Measurements from ENCODE around the gene SLC16A1.
"Not testable (repeated sequence)": the region's sequence is repeated elsewhere in the genome, so short reads cannot be mapped to it uniquely, and the experiment has no call there.

Gene SLC16A1

GRCh38 chr1:112975336-112975735 is 19.3 kb upstream of the SLC16A1 start:
- TF ChIP-seq POLR2A (IDR thresholded peaks at IDR 0.05; ENCODE audit: low read depth, low read length) (no peak), PAX5 (IDR thresholded peaks at IDR 0.05; ENCODE audit: insufficient read depth, low read length, severe bottlenecking) (no peak), POLR2AphosphoS5 (IDR thresholded peaks at IDR 0.05; ENCODE audit: low read depth, low read length) (no peak), POU2F2 (IDR thresholded peaks at IDR 0.05; ENCODE audit: low read depth, low read length) (no peak), TAF1 (IDR thresholded peaks at IDR 0.05; ENCODE audit: low read depth, low read length) (no peak), SPI1 (IDR thresholded peaks at IDR 0.05; ENCODE audit: low read depth, low read length) (no peak)
- FAIRE-seq (no peak), DNase-seq (ENCODE audit: insufficient read length, low spot score) (no peak)

DNA sequence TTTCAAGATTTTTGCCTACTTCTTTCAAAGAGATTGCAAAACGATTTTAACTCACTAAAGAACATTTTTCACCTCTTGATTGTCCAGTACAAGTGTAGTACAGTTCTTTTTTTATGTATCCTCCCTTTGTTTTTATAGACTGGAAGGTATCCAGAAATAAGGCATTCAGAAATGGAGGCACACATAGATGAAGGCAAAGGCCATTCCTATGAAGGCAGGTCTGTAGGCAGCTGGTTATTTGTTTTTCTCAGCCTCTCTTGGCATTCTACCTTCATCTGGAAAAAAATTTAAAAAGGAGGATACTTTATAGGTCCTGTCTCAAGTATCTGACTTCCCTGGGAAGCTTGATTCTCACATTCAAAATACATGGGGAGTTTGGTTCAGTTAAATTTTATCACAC is 18.6 kb upstream of the SLC16A1 start:
- no peak for TF ChIP-seq TAF1 (IDR thresholded peaks at IDR 0.05; ENCODE audit: low read depth, low read length)
- TF ChIP-seq POLR2AphosphoS5 (IDR thresholded peaks at IDR 0.05; ENCODE audit: low read depth, low read length), result no peak
- no peak for TF ChIP-seq PAX5 (IDR thresholded peaks at IDR 0.05; ENCODE audit: insufficient read depth, low read length, severe bottlenecking)
- TF ChIP-seq SPI1 (IDR thresholded peaks at IDR 0.05; ENCODE audit: low read depth, low read length), result no peak
- DNase-seq (ENCODE audit: insufficient read length, low spot score), result no peak
- no peak for FAIRE-seq

DNA sequence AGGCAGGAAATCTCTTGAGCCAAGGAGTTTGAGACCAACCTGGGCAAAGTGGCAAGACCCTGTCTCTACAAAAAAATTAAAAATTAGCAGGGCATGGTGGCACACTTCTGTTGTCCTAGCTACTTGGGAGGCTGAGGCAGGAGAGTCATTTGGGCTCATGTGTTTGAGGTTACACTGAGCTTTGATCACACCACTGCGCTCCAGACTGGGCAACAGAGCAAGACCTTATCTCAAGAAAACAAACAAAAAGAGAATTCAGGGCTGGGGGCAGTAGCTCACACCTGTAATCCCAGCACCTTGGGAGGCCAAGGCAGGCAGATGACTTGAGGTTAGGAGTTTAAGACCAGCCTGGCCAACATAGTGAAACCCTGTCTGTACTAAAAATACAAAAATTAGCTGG is 17.8 kb upstream of the SLC16A1 start:
- FAIRE-seq (no peak), DNase-seq (ENCODE audit: insufficient read length, low spot score) (no peak)
- TF ChIP-seq SPI1 (IDR thresholded peaks at IDR 0.05; ENCODE audit: low read depth, low read length) (no peak), PAX5 (IDR thresholded peaks at IDR 0.05; ENCODE audit: insufficient read depth, low read length, severe bottlenecking) (no peak)

GRCh38 chr1:112971006-112971405 is 15.0 kb upstream of the SLC16A1 start:
- TF ChIP-seq POU2F2 (IDR thresholded peaks at IDR 0.05; ENCODE audit: low read depth, low read length) (no peak), SPI1 (IDR thresholded peaks at IDR 0.05; ENCODE audit: low read depth, low read length) (no peak), POLR2AphosphoS5 (IDR thresholded peaks at IDR 0.05; ENCODE audit: low read depth, low read length) (no peak), PAX5 (IDR thresholded peaks at IDR 0.05; ENCODE audit: insufficient read depth, low read length, severe bottlenecking) (no peak), TAF1 (IDR thresholded peaks at IDR 0.05; ENCODE audit: low read depth, low read length) (no peak), POLR2A (IDR thresholded peaks at IDR 0.05; ENCODE audit: low read depth, low read length) (no peak)
- DNase-seq (ENCODE audit: insufficient read length, low spot score), result no peak
- FAIRE-seq, result no peak

GRCh38 chr1:112964347-112964746 is 8.4 kb upstream of the SLC16A1 start:
- FAIRE-seq (no peak), DNase-seq (ENCODE audit: insufficient read length, low spot score) (no peak)
- TF ChIP-seq POU2F2 (IDR thresholded peaks at IDR 0.05; ENCODE audit: low read depth, low read length) (no peak), POLR2A (IDR thresholded peaks at IDR 0.05; ENCODE audit: low read depth, low read length) (no peak), PAX5 (IDR thresholded peaks at IDR 0.05; ENCODE audit: insufficient read depth, low read length, severe bottlenecking) (no peak), POLR2AphosphoS5 (IDR thresholded peaks at IDR 0.05; ENCODE audit: low read depth, low read length) (no peak), SPI1 (IDR thresholded peaks at IDR 0.05; ENCODE audit: low read depth, low read length) (no peak), TAF1 (IDR thresholded peaks at IDR 0.05; ENCODE audit: low read depth, low read length) (no peak)

- FAIRE-seq (no peak), DNase-seq (ENCODE audit: insufficient read length, low spot score) (no peak)
- TF ChIP-seq POLR2A (IDR thresholded peaks at IDR 0.05; ENCODE audit: low read depth, low read length) (no peak), SPI1 (IDR thresholded peaks at IDR 0.05; ENCODE audit: low read depth, low read length) (no peak), POU2F2 (IDR thresholded peaks at IDR 0.05; ENCODE audit: low read depth, low read length) (no peak), PAX5 (IDR thresholded peaks at IDR 0.05; ENCODE audit: insufficient read depth, low read length, severe bottlenecking) (no peak), TAF1 (IDR thresholded peaks at IDR 0.05; ENCODE audit: low read depth, low read length) (no peak), POLR2AphosphoS5 (IDR thresholded peaks at IDR 0.05; ENCODE audit: low read depth, low read length) (no peak)
Observed at GRCh38 chr1:112961072-112961471, 5.1 kb upstream of the SLC16A1 start.

- no peak for DNase-seq (ENCODE audit: insufficient read length, low spot score)
- no peak for TF ChIP-seq POU2F2 (IDR thresholded peaks at IDR 0.05; ENCODE audit: low read depth, low read length)
- TF ChIP-seq TAF1 (IDR thresholded peaks at IDR 0.05; ENCODE audit: low read depth, low read length), result no peak
- no peak for TF ChIP-seq PAX5 (IDR thresholded peaks at IDR 0.05; ENCODE audit: insufficient read depth, low read length, severe bottlenecking)
- no peak for TF ChIP-seq SPI1 (IDR thresholded peaks at IDR 0.05; ENCODE audit: low read depth, low read length)
- TF ChIP-seq POLR2A (IDR thresholded peaks at IDR 0.05; ENCODE audit: low read depth, low read length), result no peak
- TF ChIP-seq POLR2AphosphoS5 (IDR thresholded peaks at IDR 0.05; ENCODE audit: low read depth, low read length), result no peak
- no peak for FAIRE-seq
Observed at GRCh38 chr1:112960384-112960783, 4.4 kb upstream of the SLC16A1 start.

- FAIRE-seq, result not testable (repeated sequence)
Observed at GRCh38 chr1:112958236-112958635, 2.2 kb upstream of the SLC16A1 start.

DNA sequence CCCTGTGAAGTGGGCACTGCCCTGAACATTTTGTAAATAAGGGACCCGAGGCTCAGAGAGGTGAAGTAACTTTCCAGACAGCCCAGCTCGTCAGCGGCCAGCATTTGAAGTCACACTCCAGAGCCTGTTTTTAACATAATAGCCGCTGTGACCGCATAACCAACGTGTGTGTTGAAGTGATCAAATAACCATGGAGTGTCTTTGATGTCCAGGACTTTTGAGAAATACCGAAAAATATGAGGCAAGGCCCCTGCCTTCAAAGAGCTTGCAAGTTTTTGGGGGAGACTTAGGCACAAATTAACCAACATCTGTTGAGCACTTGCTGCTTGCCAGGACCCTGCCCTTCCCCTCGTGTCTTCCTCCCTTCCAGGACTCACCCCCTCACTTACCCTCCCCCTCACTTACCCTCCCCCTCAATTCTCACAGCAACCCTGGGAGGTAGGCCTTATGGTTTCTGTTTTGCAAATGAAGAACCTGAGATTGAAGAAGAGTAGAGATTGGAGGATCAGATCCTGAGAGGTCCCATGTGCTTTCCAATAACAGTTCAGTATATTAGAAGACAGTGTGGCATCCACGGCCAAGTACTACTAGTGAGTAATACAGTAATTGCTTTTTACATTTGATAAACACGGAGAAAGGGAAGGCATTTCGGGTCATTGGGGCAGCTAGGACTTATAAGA is 1.3 kb upstream of the SLC16A1 start:
- TF ChIP-seq POLR2A (IDR thresholded peaks at IDR 0.05; ENCODE audit: low read depth, low read length) (0 out of 2 replicates have a peak, but pooled peaks have one; percentile 26), TAF1 (IDR thresholded peaks at IDR 0.05; ENCODE audit: low read depth, low read length) (no peak)
- peak; percentile 77 for FAIRE-seq
- DNase-seq (ENCODE audit: insufficient read length, low spot score), result peak; percentile 43

More at GRCh38 chr1:112958236-112958635, 2.2 kb upstream of the SLC16A1 start:
- not testable (repeated sequence) for DNase-seq (ENCODE audit: insufficient read length, low spot score)

DNA sequence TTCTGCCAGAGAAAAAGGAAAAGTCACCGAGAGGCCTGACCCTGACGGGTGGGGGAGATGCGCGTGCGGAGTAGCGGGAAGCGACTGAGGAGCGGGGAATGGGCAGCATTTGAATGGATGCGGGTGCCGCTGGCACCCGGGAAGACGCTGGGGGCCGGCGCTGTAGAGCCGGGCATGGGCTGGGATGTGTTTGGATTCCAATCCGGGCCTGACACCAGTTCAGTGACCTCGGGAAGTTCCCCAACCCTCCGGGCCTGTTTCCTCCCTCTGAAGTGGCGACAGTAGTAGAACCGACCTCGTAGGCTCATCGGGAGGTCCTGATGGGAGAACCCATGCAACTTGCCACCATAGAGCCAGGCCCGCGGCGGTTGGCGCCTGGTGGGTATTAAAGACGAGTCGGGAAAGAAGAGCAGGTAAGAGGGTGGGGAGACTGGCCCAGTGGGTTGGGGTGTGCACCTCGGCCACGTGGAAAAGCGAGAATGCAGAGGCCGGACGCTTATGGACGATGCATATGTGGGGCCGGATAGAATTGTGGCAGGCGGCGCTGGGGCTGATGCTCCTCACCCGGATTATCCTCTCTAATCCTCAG is 642 bp upstream of the SLC16A1 start:
- no peak for FAIRE-seq
- DNase-seq (ENCODE audit: insufficient read length, low spot score), result no peak
- TF ChIP-seq SPI1 (IDR thresholded peaks at IDR 0.05; ENCODE audit: low read depth, low read length) (no peak), PAX5 (IDR thresholded peaks at IDR 0.05; ENCODE audit: insufficient read depth, low read length, severe bottlenecking) (no peak), POU2F2 (IDR thresholded peaks at IDR 0.05; ENCODE audit: low read depth, low read length) (no peak), TAF1 (IDR thresholded peaks at IDR 0.05; ENCODE audit: low read depth, low read length) (no peak), POLR2A (IDR thresholded peaks at IDR 0.05; ENCODE audit: low read depth, low read length) (no peak), POLR2AphosphoS5 (IDR thresholded peaks at IDR 0.05; ENCODE audit: low read depth, low read length) (no peak)

Measured in GM12891 (cell line).